ENCODE results near the gene RAPGEF2.

Gene RAPGEF2

DNA sequence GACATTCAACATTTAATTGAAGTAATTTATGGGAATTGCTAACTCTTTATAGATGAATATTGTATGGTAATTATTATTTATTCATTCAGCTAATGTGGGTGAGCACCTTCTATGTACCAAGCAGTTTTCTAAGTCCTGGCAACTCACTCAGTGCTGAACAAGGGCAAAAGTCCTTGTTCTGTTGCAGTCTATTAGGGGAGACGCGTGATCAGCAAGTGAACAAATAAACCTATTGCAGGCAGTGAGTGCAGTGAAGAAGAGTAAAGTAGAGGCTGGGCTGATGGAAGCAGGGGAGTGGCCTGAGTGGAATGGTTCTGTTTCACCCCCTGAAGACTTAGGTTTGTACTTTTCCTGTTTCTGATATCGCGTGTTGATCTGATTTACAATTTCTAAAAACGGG is 214.3 kb downstream of the RAPGEF2 start:
- H3K9me3 ChIP-seq (ENCODE audit: control insufficient read depth, insufficient read depth, low read depth, low read length) = no peaks in the 10 kb centered on the region
- H3K4me1 ChIP-seq (ENCODE audit: control insufficient read depth, insufficient read depth, low read length) = peaks cover 4% of the 10 kb centered on the region; the same call in 1 of the 2 replicates
- H3K27ac ChIP-seq (ENCODE audit: low read depth, low read length) = no peak overlapping the region
- H3K36me3 ChIP-seq (ENCODE audit: control insufficient read depth, insufficient read depth, low read length) = peaks cover 4% of the 10 kb centered on the region
- no peak overlapping the region for H3K4me3 ChIP-seq (ENCODE audit: low read depth, low read length)
- no peak overlapping the region for H3K9ac ChIP-seq (ENCODE audit: low read length)
- no peaks in the 10 kb centered on the region for H3K27me3 ChIP-seq (ENCODE audit: control insufficient read depth, insufficient read depth, low read length)

DNA sequence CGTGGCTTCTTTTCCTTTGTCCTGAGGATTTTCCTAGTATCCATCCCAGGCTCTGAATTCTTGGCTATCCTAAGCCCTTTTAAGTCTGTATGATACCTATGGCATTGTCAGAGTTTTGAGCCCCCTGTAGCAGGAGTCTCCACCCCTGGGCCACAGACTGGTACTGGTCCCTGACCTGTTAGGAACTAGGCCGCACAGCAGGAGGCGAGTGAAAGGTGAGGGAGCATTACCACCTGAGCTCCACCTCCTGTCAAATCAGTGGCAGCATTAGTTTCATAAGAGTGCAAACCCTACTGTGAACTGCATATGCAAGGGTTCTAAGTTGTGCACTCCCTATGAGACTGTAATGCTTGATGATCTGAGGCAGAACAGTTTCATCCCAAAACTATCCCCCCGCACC is 216.1 kb downstream of the RAPGEF2 start:
- no peaks in the 10 kb centered on the region for H3K9me3 ChIP-seq (ENCODE audit: control insufficient read depth, insufficient read depth, low read depth, low read length)
- no peak overlapping the region for H3K9ac ChIP-seq (ENCODE audit: low read length)
- no peak overlapping the region for H3K27ac ChIP-seq (ENCODE audit: low read depth, low read length)
- H3K36me3 ChIP-seq (ENCODE audit: control insufficient read depth, insufficient read depth, low read length) = peaks cover 14% of the 10 kb centered on the region
- H3K4me3 ChIP-seq (ENCODE audit: low read depth, low read length) = no peak overlapping the region
- no peaks in the 10 kb centered on the region for H3K27me3 ChIP-seq (ENCODE audit: control insufficient read depth, insufficient read depth, low read length)
- H3K4me1 ChIP-seq (ENCODE audit: control insufficient read depth, insufficient read depth, low read length) = peaks cover 4% of the 10 kb centered on the region; the same call in 1 of the 2 replicates

- Histone ChIP-seq H3K27me3 (ENCODE audit: control insufficient read depth, insufficient read depth, low read length) (no peaks in the 10 kb centered on the region), H3K9me3 (ENCODE audit: control insufficient read depth, insufficient read depth, low read depth, low read length) (no peaks in the 10 kb centered on the region), H3K27ac (ENCODE audit: low read depth, low read length) (no peak overlapping the region), H3K36me3 (ENCODE audit: control insufficient read depth, insufficient read depth, low read length) (peaks cover 30% of the 10 kb centered on the region), H3K9ac (ENCODE audit: low read length) (no peak overlapping the region), H3K4me3 (ENCODE audit: low read depth, low read length) (no peak overlapping the region), H3K4me1 (ENCODE audit: control insufficient read depth, insufficient read depth, low read length) (no peaks in the 10 kb centered on the region)
Measured at GRCh38 chr4:159326480-159326879, 223.6 kb downstream of the RAPGEF2 start.

GRCh38 chr4:159328766-159329165 is 225.9 kb downstream of the RAPGEF2 start:
- Histone ChIP-seq H3K9ac (ENCODE audit: low read length) (no peak overlapping the region), H3K9me3 (ENCODE audit: control insufficient read depth, insufficient read depth, low read depth, low read length) (no peaks in the 10 kb centered on the region)

GRCh38 chr4:159334461-159334860 is 231.6 kb downstream of the RAPGEF2 start:
- H3K9me3 ChIP-seq (ENCODE audit: control insufficient read depth, insufficient read depth, low read depth, low read length) = no peaks in the 10 kb centered on the region
- no peaks in the 10 kb centered on the region for H3K27me3 ChIP-seq (ENCODE audit: control insufficient read depth, insufficient read depth, low read length)
- no peak overlapping the region for H3K9ac ChIP-seq (ENCODE audit: low read length)
- H3K36me3 ChIP-seq (ENCODE audit: control insufficient read depth, insufficient read depth, low read length) = peaks cover 38% of the 10 kb centered on the region
- no peaks in the 10 kb centered on the region for H3K4me1 ChIP-seq (ENCODE audit: control insufficient read depth, insufficient read depth, low read length)
- H3K4me3 ChIP-seq (ENCODE audit: low read depth, low read length) = no peak overlapping the region
- no peak overlapping the region for H3K27ac ChIP-seq (ENCODE audit: low read depth, low read length)

More at GRCh38 chr4:159328766-159329165, 225.9 kb downstream of the RAPGEF2 start:
- H3K27ac ChIP-seq (ENCODE audit: low read depth, low read length) = no peak overlapping the region
- H3K36me3 ChIP-seq (ENCODE audit: control insufficient read depth, insufficient read depth, low read length) = peaks cover 23% of the 10 kb centered on the region
- H3K4me3 ChIP-seq (ENCODE audit: low read depth, low read length) = no peak overlapping the region
- H3K4me1 ChIP-seq (ENCODE audit: control insufficient read depth, insufficient read depth, low read length) = no peaks in the 10 kb centered on the region
- H3K27me3 ChIP-seq (ENCODE audit: control insufficient read depth, insufficient read depth, low read length) = no peaks in the 10 kb centered on the region

DNA sequence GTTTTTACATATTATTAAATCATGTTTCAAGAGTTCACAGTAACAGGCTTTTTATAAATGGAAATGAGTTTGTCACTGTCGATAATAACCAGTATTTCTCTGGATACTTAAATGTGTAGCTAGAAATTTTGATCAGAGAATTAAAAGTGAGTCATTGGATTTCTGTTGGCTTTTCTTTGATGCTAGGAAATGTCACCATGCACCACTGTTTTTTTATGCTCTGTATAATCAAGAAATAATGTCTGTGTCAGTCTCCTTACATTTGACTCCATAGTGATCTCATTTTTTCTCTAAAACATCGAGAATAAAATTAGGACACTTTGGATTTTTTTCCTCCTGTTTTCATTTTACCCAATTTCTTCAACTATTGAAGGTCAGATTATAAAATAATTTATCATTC is 234.2 kb downstream of the RAPGEF2 start:
- H3K27me3 ChIP-seq (ENCODE audit: control insufficient read depth, insufficient read depth, low read length) = no peaks in the 10 kb centered on the region
- no peaks in the 10 kb centered on the region for H3K4me1 ChIP-seq (ENCODE audit: control insufficient read depth, insufficient read depth, low read length)
- H3K27ac ChIP-seq (ENCODE audit: low read depth, low read length) = no peak overlapping the region
- no peak overlapping the region for H3K4me3 ChIP-seq (ENCODE audit: low read depth, low read length)
- H3K9me3 ChIP-seq (ENCODE audit: control insufficient read depth, insufficient read depth, low read depth, low read length) = no peaks in the 10 kb centered on the region
- H3K36me3 ChIP-seq (ENCODE audit: control insufficient read depth, insufficient read depth, low read length) = peaks cover 37% of the 10 kb centered on the region
- no peak overlapping the region for H3K9ac ChIP-seq (ENCODE audit: low read length)

DNA sequence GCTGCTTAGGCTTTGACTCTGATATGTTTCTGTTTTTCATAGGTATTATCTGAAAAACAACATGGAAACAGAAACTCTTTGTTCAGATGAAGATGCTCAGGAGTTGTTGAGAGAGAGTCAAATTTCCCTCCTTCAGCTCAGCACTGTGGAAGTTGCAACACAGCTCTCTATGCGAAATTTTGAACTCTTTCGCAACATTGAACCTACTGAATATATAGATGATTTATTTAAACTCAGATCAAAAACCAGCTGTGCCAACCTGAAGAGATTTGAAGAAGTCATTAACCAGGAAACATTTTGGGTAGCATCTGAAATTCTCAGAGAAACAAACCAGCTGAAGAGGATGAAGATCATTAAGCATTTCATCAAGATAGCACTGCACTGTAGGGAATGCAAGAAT is 238.6 kb downstream of the RAPGEF2 start:
- Histone ChIP-seq H3K4me3 (ENCODE audit: low read depth, low read length) (no peak overlapping the region), H3K27ac (ENCODE audit: low read depth, low read length) (no peak overlapping the region), H3K4me1 (ENCODE audit: control insufficient read depth, insufficient read depth, low read length) (no peaks in the 10 kb centered on the region), H3K9me3 (ENCODE audit: control insufficient read depth, insufficient read depth, low read depth, low read length) (no peaks in the 10 kb centered on the region), H3K9ac (ENCODE audit: low read length) (no peak overlapping the region), H3K27me3 (ENCODE audit: control insufficient read depth, insufficient read depth, low read length) (no peaks in the 10 kb centered on the region), H3K36me3 (ENCODE audit: control insufficient read depth, insufficient read depth, low read length) (peaks cover 61% of the 10 kb centered on the region)

- Histone ChIP-seq H3K27ac (ENCODE audit: low read depth, low read length) (no peak overlapping the region), H3K9me3 (ENCODE audit: control insufficient read depth, insufficient read depth, low read depth, low read length) (no peaks in the 10 kb centered on the region), H3K4me3 (ENCODE audit: low read depth, low read length) (no peak overlapping the region), H3K4me1 (ENCODE audit: control insufficient read depth, insufficient read depth, low read length) (no peaks in the 10 kb centered on the region), H3K27me3 (ENCODE audit: control insufficient read depth, insufficient read depth, low read length) (no peaks in the 10 kb centered on the region), H3K36me3 (ENCODE audit: control insufficient read depth, insufficient read depth, low read length) (peaks cover 66% of the 10 kb centered on the region), H3K9ac (ENCODE audit: low read length) (no peak overlapping the region)
Measured at GRCh38 chr4:159342374-159342773, 239.5 kb downstream of the RAPGEF2 start.

DNA sequence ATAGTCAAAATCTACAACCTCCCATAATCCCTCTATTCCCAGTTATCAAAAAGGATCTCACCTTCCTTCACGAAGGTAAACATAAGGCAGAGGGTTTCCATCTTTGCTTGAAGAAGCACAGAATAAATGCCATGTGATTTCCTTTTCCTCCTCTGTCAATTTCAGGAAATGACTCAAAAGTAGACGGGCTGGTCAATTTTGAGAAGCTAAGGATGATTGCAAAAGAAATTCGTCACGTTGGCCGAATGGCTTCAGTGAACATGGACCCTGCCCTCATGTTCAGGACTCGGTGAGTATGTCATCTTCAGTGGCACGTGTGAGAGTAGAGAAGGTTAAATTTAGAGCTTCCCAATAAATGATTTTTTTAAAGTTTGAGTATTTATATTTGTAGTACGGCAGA is 240.2 kb downstream of the RAPGEF2 start:
- Histone ChIP-seq H3K9me3 (ENCODE audit: control insufficient read depth, insufficient read depth, low read depth, low read length) (no peaks in the 10 kb centered on the region), H3K27ac (ENCODE audit: low read depth, low read length) (no peak overlapping the region), H3K4me1 (ENCODE audit: control insufficient read depth, insufficient read depth, low read length) (no peaks in the 10 kb centered on the region), H3K27me3 (ENCODE audit: control insufficient read depth, insufficient read depth, low read length) (no peaks in the 10 kb centered on the region), H3K4me3 (ENCODE audit: low read depth, low read length) (no peak overlapping the region), H3K9ac (ENCODE audit: low read length) (no peak overlapping the region), H3K36me3 (ENCODE audit: control insufficient read depth, insufficient read depth, low read length) (peaks cover 63% of the 10 kb centered on the region)

DNA sequence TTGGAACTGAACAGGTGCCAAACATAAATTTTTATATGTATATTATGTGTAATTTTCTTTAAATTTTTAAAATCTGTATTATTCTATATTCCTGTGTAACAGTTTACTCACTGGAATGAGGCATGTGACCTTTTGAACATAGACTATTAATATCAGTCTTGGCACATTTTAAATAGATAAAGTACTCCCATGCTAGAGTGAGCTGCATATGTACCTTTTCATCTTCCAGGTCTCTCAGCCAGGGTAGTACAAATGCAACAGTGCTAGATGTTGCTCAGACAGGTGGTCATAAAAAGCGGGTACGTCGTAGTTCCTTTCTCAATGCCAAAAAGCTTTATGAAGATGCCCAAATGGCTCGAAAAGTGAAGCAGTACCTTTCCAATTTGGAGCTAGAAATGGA is 242.0 kb downstream of the RAPGEF2 start:
- peaks cover 50% of the 10 kb centered on the region for H3K36me3 ChIP-seq (ENCODE audit: control insufficient read depth, insufficient read depth, low read length)
- H3K9me3 ChIP-seq (ENCODE audit: control insufficient read depth, insufficient read depth, low read depth, low read length) = no peaks in the 10 kb centered on the region

DNA sequence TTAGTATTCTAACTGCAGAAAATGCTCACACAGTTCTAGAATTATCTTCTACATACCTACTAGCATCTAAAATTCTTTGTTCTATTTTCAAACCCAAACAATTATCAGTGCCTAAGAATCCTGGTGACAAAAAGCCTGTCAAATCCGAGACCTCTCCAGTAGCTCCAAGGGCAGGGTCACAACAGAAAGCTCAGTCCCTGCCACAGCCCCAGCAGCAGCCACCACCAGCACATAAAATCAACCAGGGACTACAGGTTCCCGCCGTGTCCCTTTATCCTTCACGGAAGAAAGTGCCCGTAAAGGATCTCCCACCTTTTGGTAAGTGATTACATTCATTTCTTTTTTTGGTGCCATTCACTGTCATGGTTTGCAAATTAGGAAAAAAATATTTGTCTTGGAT is 243.8 kb downstream of the RAPGEF2 start:
- no peaks in the 10 kb centered on the region for H3K27me3 ChIP-seq (ENCODE audit: control insufficient read depth, insufficient read depth, low read length)
- no peak overlapping the region for H3K9ac ChIP-seq (ENCODE audit: low read length)
- H3K9me3 ChIP-seq (ENCODE audit: control insufficient read depth, insufficient read depth, low read depth, low read length) = no peaks in the 10 kb centered on the region
- no peak overlapping the region for H3K27ac ChIP-seq (ENCODE audit: low read depth, low read length)
- no peaks in the 10 kb centered on the region for H3K4me1 ChIP-seq (ENCODE audit: control insufficient read depth, insufficient read depth, low read length)
- H3K4me3 ChIP-seq (ENCODE audit: low read depth, low read length) = no peak overlapping the region
- peaks cover 46% of the 10 kb centered on the region for H3K36me3 ChIP-seq (ENCODE audit: control insufficient read depth, insufficient read depth, low read length)

More for the DNA sequence above, 242.0 kb downstream of the RAPGEF2 start:
- H3K4me1 ChIP-seq (ENCODE audit: control insufficient read depth, insufficient read depth, low read length) = no peaks in the 10 kb centered on the region
- no peaks in the 10 kb centered on the region for H3K27me3 ChIP-seq (ENCODE audit: control insufficient read depth, insufficient read depth, low read length)
- no peak overlapping the region for H3K9ac ChIP-seq (ENCODE audit: low read length)
- no peak overlapping the region for H3K4me3 ChIP-seq (ENCODE audit: low read depth, low read length)
- H3K27ac ChIP-seq (ENCODE audit: low read depth, low read length) = no peak overlapping the region

DNA sequence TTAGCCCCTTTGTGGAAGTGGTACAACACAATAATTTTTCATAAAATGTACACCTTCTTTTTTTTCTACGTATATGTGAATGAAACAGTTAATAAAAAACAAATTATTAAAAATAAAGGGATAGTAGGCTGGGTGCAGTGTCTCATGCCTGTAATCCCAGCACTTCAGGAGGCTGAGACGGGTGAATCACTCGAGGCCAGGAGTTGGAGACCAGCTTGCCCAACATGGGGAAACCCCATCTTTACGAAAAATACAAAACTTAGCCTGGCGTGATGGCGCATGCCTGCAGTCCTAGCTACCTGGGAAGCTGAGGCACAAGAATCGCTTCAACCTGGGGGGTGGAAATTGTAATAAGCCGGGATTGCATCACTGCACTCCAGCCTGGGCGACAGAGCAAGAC is 244.9 kb downstream of the RAPGEF2 start:
- H3K27ac ChIP-seq (ENCODE audit: low read depth, low read length) = no peak overlapping the region
- H3K4me3 ChIP-seq (ENCODE audit: low read depth, low read length) = no peak overlapping the region
- no peaks in the 10 kb centered on the region for H3K4me1 ChIP-seq (ENCODE audit: control insufficient read depth, insufficient read depth, low read length)
- no peaks in the 10 kb centered on the region for H3K27me3 ChIP-seq (ENCODE audit: control insufficient read depth, insufficient read depth, low read length)
- H3K9me3 ChIP-seq (ENCODE audit: control insufficient read depth, insufficient read depth, low read depth, low read length) = no peaks in the 10 kb centered on the region
- peaks cover 46% of the 10 kb centered on the region for H3K36me3 ChIP-seq (ENCODE audit: control insufficient read depth, insufficient read depth, low read length)
- H3K9ac ChIP-seq (ENCODE audit: low read length) = no peak overlapping the region

Data from HUES6 (cell line).